Stimulated activated CD8-positive, alpha-beta memory T cell treated with anti-CD3 and anti-CD28 coated beads, Interleukin-2, amount 100 ng/mL, for 1 hour (primary cell): ENCODE data around the gene RPL39L.
"Not testable (repeated sequence)": the region's sequence is repeated elsewhere in the genome, so short reads cannot be mapped to it uniquely, and the experiment has no call there.

ENCODE experiments used
- DNase-seq, 2 donors: peaks; one replicate each; pipeline ENCODE4 v3.0.0-alpha.2; 2020; ENCODE audit warnings: low read depth in 2 of 2

The RPL39L gene

DNA sequence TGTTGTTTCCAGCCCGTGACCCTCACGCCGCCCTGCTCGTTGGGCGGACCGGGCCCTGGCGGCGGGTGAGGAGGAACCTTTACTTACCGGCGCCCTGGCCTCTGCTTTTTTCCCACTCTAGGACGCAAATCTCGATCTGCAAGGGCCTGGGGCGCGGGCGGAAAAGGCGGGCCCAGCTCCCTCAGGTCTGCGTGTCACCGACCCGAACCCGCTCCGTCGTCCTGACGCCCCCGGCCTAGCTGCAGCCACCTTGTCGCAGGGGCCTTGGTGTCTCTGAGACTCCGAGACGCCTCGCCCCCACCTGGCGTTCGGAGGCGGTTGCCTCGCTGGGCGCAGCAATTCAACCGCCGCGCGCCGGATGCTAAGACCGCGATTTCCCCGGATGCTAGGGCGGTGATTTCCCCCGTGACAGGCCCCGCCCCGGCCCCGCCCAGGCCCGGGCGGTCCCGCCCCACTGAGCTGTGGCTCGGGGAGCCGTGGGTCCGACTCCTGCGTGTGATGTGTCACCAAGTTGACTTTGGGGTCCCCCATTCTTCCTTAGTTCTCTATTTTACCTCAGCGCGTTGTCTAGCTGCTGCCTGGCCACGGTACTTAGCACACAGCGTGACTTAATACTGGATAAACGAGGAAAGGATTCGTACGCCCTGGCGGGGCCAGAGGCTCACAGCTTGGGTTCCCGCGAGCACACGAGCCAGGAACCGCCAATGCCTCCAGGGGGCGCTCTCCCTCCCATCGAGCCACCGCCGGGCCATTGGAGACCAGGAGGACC is at the start of gene RPL39L:
Gene RPL39L, minus strand, starts transcription at position 371 of the 769 bp plus-strand sequence. CDS start 18,196 bp downstream, outside the sequence.
- DNase-seq = peak; percentile 78 to 84

DNA sequence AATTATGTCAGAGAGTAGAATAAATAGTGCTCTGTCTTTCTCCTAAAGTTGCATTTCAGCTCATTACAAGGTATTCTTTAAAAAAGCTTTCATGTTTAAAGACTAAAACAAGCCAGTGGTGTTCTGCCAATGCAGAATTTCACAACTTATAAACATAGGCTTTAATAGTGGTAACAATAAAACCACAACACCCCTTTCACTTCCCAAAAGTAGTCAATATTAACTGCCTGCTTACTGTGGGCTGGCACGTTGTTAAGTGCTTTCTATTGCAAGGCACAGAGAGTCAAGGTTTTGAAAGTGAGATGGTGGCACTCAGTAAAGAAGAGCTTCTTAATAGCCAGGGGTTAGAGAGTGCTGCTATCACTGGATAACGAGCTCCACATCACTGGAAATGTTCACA is 49.6 kb upstream of the RPL39L start:
- no peak for DNase-seq

DNA sequence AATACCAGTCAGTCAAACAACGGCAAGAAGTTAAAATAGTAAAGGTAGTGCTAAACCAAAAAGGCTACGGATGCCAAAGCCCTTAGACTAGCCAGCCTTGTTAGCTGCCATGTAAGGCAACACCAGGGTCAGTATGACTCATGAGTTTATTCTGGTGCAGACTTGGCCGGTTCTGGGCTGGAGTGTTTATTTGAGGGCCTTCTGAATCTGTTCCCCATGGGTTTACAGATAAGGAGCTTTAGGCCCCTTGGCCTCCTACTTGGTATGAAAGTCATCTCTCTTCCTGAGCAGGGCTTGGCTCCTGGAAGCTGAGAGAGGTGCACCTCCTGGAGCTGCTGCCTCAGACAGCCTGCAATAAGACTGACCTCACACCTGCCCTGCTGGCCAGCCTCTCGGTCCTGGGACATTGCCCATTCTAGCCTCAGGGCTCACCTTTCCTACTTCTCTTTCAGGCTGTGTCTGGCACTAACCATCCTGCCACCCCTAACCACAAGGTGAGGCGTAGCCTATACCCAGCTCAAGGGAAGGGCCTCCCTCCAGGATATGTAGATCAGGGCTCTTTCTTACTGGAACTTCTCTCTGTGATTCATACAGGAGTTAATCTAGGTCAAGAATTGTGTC is 47.6 kb upstream of the RPL39L start:
- no peak for DNase-seq

DNA sequence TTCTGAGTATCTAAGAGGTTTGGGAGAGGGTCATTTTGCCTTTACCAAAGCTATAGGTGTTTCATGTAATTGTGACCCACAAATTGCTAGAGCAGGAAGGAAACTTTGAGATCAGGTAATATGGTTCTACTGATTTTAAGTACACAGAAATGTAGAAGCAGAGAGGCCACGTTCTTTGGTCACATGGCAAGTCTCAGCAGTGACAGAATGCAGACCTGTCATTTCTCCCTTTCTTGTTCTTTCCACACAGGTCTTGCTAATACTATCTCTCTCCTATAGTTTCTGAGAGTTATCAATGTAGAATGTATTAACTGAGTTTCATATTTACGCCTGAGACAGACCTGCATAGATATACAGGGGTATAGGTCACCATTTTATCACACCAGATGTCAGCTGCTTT is 47.1 kb upstream of the RPL39L start:
- DNase-seq = no peak

DNA sequence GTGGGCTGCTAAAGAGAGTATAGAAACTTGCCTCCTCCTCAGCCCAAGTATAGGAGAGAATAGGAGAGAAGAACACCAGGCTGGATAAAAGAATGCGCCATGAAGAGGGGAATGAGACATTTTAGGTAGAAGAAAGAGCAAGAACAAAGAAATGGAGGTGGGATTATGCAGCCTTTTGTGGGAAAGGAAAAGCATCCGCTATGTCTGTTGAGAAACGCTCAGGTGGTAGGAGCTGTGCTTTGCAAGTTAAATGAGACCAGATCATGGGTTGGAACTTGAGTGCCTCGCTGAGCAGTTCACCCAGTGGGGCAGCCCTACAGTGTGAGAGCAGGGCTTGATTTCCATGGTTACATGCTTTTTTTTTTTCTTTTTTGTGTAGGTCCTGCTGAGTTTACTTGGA is 46.5 kb upstream of the RPL39L start:
- no peak for DNase-seq

DNA sequence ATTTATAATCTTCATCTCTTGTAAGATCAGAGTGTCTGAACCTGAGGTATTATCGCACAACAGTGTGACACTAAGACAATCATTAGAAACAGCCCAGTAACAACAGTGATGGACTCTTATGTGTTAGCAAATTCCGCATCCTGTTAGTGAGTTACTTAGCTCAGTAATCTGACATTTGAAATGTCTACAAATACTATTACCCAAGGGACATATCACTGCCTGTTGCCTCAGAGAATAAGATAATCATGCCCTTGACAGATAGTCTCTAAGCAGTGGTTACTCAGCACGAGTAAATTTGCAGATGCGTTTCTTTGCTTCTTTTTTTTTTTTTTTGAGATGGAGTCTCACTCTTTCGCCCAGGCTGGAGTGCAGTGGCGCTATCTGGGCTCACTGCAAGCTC is 44.6 kb upstream of the RPL39L start:
- DNase-seq = no peak

DNA sequence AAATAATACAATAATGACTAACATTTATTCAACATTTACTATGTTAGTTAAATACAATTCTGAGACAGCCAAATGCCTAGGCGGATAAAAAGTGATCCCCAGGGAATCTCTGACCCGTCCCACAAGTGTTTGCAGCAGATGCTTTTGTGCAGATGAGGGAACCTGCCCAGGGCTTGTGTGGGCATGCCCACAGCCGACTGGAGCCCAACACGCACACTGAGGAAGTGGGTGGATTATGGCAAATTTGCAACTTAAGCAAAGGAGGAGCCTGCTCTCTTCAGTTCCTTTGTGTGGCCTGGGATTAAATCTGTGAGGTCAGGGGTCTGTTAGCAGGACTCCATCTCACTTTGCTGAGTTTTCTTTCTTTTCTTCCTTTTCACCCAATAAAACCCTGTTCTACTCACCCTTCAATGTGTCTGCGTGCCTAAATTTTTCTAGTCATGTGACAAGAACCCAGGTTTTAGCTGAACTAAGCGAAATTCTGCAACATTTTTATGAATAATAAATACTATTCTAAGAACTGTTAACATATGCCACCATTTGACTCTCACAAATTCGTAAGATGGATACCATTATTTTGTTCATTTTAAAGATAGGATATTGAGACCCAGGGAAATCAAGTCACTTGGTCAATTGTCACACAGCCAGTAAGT is 44.0 kb upstream of the RPL39L start:
- DNase-seq = no peak

DNA sequence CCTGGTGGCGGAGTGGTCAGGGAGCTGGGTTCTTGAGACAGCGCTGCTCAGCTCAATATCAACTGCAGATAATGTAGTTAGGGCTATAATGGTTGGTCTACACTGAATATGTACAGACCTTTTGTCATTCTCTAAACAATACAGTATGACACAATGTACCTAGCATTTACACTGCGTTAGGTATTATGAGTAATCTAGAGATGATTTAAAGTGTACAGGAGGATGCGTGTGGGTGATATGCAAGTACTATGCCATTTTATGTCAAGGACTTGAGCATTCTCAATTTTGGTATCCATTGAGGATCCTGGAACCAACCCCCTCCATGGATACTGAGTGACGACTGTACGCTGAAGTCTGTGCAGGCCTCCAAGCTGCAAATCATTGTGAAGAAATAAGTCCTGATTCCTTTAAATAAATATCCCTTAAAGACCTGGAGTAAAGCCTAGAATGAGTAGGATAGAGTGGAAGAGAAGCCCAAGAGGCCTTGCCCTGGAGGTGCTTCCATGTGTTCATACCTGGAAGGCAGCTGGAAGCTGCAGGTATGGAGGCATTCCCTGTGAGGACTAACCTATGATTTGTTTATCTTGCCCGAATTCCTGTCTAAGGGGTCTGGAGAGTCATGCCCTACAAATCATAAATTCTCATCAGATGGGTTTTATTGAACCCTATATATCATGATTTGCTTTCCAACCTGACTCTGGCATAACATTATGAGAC is 42.3 kb upstream of the RPL39L start:
- no peak for DNase-seq

DNA sequence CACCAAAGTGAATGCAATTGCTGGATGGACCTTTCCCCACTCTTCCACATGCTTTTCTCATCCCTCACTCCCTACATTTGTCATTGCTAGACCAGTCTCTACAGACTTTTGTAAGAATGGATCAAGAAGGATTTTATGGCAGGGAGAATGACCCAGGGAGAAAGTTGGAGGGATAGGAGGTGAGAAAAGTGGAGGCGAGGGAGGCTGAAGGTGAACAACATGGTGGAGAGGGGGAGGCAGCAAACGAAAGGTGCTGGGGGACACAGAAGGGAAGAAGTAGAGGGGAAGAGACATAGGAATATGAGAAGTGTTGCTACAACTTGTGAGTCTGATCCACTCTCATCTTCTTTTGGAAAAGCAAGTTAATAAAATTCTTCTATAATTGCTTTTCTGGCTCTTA is 33.6 kb upstream of the RPL39L start:
- no peak for DNase-seq

DNA sequence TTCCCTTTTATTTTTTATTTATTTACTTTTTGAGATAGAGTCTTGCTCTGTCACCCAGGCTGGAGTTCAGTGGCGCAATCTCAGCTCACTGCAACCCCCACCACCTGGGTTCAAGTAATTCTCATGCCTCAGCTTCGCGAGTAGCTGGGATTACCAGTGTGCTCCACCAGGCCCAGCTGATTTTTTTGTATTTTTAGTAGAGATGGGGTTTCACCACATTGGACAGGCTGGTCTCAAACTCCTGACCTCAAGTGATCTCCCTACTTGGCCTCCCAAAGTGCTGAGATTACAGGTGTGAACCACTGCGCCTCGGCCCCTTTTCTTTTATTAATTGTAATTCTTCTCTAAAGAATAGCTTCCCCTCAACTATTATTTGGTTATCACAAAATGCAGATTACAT is 31.6 kb upstream of the RPL39L start:
- not testable (repeated sequence) for DNase-seq

DNA sequence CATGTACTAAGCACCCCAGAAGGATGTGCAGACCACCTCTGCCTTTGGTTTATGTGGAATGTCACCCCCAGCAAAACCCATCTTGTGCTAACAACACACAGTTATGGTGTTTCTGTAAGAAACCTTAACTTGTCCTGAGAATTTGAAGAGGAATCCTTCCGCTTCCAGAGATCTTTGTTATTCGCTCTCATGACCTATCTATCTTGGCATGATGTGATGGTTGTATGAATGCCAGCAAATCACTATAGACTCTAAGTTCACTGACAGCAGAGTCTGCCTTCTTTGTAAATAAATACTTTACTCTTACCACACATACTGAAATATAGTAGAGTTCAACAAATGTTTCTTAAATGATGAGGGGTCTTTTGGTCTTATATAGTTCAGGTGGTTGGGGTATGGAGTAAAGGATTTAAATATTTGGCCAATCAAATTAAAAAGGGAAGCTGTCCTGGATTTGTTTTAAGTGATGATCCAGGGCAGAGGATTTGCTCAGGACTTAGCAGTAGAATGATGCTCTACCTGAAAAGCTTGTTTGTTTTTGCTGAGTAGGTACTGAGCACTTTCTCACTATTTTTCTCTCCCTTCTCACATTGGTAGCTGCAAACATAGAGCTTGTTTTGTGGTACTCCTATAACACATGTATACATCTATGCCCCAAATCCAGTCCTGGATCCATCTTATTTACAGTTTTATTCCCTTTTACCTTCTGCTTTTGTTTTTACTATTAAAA is 30.1 kb upstream of the RPL39L start:
- DNase-seq = no peak

DNA sequence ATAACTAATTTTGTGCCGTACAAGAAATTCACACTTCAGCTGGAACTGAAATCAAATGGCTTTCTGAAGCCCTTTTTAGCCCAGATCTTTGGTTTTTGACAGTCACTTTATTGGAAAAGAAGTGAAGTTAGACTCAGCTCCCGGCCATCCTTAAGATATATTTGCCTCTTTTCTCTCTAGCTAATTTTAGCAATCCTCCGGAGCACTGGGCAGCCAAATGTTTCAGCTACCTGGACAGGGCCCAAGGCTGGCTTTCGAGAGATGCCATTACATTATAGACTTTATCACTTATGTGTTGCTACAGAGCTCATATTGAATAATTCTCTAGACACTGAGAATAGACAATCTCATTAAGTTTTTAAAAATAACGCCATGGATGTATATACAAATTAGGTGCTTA is 28.5 kb upstream of the RPL39L start:
- DNase-seq = no peak

DNA sequence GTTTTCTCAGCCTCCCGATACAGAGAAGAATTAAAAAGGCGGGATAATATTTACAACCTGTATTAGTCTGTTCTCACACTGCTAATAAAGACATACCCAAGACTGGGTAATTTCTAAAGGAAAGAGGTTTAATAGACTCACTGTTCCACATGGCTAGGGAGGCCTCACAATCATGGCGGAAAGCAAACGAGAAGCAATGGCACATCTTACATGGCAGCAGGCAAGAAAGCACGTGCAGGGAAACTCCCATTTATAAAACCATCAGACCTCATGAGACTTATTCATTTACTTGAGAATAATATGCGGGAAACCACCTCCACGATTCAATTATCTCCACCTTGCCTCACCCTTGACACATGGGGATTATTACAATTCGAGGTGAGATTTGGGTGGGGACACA is 27.5 kb upstream of the RPL39L start:
- DNase-seq = no peak

DNA sequence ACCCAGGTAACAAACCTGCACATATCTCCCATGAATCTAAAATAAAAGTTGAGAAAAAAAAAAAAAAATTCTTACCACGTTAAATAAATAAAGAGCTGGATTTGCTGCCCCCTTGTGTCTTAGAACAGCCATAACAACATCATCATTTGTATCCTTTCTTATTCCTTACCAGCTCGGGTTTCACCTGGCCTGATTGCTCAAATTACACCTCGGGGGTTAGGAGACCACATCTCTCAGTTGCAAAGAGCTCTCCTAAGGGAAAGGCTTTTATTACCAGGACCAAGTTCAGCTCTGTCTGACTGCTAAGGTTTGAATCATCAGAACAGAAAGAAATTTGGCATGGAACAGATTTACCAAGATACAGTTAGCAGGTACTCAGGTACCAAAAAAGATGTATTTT is 25.8 kb upstream of the RPL39L start:
- DNase-seq = peak in 1 of 2 donors; percentile 2

DNA sequence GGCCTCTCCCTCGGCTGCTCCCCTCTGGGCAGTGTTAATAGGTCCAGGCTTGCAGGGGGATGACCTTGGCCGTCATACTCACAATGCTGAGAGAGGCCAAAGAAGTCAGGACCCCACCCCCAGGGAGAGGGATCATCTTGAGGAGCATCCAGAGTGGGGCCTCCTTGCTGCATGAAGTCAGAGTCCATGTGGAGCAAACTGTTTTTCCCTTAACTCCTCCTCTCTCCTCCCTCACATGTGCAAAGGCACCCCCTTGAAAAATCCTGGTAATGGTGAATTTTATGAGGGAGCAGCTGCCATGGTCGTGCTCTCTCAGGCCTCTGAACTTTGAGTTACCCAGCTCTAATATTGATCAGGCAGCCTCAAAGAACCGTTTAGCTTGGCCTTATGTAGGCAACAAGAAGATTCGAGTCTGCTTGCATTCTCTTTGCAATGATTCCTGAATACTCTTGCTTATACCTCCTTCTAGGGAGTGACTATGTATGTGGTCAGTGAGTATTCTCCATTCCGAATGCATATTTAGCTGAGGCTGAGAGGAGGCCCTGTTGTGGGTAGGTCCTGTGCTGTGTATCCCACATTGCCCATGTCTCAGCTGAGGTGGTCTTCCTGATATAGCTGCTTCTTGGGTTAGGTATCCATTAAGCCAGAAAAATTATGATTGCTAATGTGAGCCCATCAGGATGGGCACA is 23.1 kb upstream of the RPL39L start:
- no peak for DNase-seq

DNA sequence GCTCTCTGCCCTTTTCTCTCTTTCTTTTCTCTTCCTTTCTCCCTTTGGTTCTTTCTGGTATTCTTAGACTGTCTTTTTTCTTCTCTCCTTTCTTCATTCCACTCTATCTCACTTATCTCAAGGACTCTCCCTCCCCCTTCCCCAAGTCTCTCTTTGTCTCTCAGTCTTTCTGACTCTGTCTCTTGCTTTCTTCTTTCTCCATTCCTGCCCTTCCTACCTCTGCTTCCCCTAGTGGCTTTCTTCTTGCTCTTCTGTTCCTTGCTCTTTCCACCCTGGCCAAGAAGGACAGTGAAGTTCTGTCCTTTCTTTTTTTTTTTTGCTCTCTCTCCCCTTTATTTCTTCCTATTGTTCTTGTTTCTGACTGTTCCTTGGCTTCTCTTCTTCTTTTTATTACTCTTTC is 22.3 kb upstream of the RPL39L start:
- no peak for DNase-seq

DNA sequence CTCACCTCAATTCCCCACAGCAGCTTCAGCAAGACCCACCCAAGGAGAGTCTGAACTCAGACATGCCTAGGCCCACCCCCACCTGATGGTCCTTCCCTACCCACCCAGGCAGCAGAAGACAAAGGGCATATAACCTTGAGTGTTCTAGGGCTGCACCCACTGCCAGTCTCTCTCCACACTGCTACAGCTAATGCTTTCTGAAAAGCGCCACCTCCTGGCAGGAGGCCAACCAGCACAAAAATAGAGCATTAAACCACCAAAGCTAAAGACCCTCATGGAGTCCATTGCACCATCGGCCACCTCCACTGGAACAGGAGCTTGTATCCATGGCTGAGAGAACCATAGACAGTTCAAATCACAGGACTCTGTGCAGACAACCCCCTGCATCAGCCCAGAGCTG is 11.3 kb upstream of the RPL39L start:
- DNase-seq = peak; percentile 27 to 48

DNA sequence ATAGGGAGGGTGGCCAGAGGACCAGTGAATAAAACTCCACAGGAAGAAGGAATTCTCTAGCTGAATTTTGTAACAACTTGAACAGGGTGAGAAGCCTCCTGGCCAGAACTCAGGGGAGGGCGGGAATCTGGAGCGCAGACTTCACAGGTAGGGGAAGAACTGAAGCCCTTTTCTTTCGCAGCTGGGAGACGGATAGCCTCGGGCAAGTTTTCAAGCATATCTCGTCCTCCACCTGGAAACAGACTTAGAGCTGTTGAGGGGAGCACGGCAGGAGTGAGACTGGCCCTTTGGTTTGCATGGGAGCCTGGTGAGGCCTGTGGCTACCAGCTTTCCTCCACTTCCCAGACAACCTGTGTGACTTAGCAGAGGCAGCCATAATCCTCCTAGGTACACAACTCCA is 10.9 kb upstream of the RPL39L start:
- DNase-seq = no peak

DNA sequence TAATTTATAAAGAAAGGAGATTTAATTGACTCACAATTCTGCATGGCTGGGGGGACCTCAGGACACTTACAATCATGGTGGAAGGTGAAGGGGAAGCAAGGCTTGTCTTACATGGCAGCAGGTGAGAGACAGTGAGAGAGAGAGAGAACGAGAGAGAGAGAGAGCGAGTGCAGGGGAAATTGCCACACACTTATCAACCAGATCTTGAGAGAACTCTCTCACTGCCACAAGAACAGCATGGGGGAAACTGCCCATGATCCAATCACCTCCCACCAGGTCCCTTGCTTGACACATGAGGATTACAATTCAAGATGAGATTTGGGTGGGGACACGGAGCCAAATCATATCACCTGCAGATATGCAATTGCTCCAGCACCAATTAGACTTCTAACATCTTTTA is 7.1 kb upstream of the RPL39L start:
- no peak for DNase-seq

DNA sequence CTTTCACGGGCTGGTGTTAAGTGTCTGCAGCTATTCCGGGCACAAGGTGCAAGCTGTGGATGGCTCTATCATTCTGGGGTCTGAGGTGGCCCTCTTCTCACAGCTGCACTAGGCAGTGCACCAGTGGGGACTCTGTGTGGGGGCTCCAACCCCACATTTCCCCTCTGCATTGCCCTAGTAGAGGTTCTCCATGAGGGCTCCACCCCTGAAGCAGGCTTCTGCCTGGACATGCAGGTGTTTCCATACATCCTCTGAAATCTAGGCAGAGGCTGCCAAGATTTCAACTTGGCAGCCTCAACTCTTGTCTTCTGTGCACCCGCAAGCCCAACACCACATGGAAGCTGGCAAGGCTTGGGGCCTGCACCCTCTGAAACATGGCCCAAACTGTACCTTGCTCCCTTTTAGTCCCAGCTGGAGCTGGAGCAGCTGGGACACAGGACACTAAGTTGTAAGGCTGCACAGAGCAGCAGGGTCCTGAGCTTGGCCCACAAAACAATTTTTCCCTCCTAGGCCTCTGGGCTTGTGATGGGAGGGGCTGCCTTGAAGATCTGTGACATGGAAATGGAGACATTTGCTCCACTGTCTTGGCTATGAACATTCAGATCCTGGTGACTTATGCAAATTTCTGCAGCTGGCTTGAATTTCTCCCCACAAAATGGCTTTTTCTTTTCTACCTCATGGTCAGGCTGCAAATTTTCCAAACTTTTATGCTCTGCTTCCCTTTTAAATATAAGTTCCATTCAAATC is 6.0 kb upstream of the RPL39L start:
- DNase-seq = no peak

DNA sequence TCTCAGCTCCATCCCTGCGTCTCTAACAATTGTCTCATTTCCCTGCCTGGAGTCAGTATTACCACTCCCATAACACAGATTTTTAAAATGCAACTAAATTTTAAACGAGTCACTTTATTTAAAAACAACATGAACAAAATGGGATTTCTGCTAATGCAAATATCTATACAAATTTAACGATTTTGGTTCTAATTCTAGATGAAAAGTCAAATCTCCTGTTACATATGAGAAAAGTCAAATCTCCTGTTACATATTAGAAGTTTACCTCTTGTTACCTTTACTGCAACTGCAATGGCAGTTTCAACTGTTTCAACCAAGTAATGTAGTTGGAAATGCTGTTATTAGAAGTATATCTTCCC is 578 bp upstream of the RPL39L start:
- DNase-seq = no peak
